ENCODE results near the gene DAAM1. TPM values are rescaled to one million over a fixed set of nuclear protein-coding genes. Genes with fewer than 3 reads are reported as not detected.

DAAM1 gene
- total and polyA plus RNA-seq, 2 donors (not counting 1 experiment from before 2014, with no cell fraction given) = 11.2 to 34.3 TPM

DNA sequence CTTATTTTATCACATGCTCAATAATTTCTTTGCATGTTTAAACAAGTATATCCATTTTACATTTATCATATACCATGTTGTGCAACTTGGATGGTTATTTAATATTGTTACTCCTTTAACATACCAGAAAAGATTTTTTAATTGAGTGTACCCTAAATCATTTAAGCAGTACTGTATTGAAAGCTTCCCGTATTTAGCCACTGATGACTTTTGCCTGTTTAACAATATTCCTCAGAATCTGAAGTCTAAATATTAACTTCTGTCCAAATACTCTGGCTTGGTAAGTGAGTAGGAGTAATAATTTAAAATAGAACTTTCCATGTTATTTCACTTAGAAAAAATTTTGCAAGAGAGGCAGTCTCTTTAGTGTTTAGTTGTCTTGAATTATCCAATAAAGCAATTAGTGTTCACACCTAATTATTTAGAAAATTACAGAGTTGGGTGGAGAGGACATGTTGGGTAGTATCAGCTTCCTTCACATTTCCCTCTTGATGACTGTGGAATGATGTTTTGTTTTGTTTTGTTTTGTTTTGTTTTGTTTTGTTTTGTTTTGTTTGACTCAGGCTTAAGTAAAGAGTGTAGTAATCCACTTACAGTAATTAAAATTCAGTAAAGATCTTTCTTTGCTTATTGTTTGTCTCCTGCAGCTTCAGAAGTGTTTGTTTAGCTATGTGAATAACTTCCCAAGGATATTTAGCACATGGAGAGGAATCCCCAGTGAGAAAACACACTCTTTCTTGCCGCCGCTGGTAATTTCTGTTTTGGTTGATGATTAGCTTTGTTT, 59.5 kb downstream of the DAAM1 start:
- H3K4me1 Mint-ChIP-seq = peaks cover 41% of the 10 kb centered on the region

GRCh38 chr14:59249029-59249428, 60.6 kb downstream of the DAAM1 start:
- no peak overlapping the region for H3K27ac Mint-ChIP-seq
- intact Hi-C loops (cut with micrococcal nuclease) = no loop called here
- WGBS (ENCODE audit: insufficient coverage) = 100% methylated on average over 6 of the region's 7 CpGs
- Histone ChIP-seq H4K20me1 (ENCODE audit: control insufficient read depth, insufficient read depth, low read length, poor library complexity, severe bottlenecking) (no peaks in the 10 kb centered on the region), H3K36me3 (replicated peaks in 1 of 2; ENCODE audit: control extremely low read depth in 1 of 2, control insufficient read depth in 1 of 2, extremely low read depth in 1 of 2, insufficient read depth in 2 of 2, low read length in 1 of 2) (no peaks in the 10 kb centered on the region), H3K4me3 (ENCODE audit: control extremely low read depth in 1 of 5, extremely low read depth in 1 of 5, insufficient read depth in 1 of 5, low read depth in 2 of 5, low read length in 4 of 5) (no peak overlapping the region), H3K4me2 (replicated peaks; ENCODE audit: low read depth, low read length, poor library complexity, severe bottlenecking) (no peak overlapping the region), H3K79me2 (ENCODE audit: control insufficient read depth, insufficient read depth, low read length) (peaks cover 31% of the 10 kb centered on the region), H3K27me3 (replicated peaks in 1 of 4; ENCODE audit: control extremely low read depth in 1 of 4, control insufficient read depth in 3 of 4, insufficient read depth in 4 of 4, low read length in 3 of 4) (no peaks in the 10 kb centered on the region), H3K9ac (ENCODE audit: low read length) (no peak overlapping the region), H2AFZ (ENCODE audit: insufficient read depth, low read depth, low read length, poor library complexity, severe bottlenecking) (no peak overlapping the region), H3K27ac (ENCODE audit: low read length in 2 of 2) (no peak overlapping the region), H3K4me1 (ENCODE audit: control insufficient read depth in 2 of 2, insufficient read depth in 2 of 2, low read length in 2 of 2) (peaks cover 19 to 20% of the 10 kb centered on the region in 2 donors), H3K9me3 (ENCODE audit: control extremely low read depth in 1 of 3, control insufficient read depth in 2 of 3, insufficient read depth in 1 of 3, low read length in 2 of 3) (no peaks in the 10 kb centered on the region)
- H3K4me3 Mint-ChIP-seq = no peak overlapping the region
- peaks cover 49% of the 10 kb centered on the region for H3K4me1 Mint-ChIP-seq
- H3K27me3 Mint-ChIP-seq = no peaks in the 10 kb centered on the region
- POLR2A ChIA-PET = no interaction called here
- ATAC-seq (ENCODE audit: low read depth) (no peak), DNase-seq (no peak)
- H3K9me3 Mint-ChIP-seq (ENCODE audit: insufficient read depth) = no peaks in the 10 kb centered on the region
- no peak for TF ChIP-seq EZH2 (IDR thresholded peaks at IDR 0.05; ENCODE audit: borderline replicate concordance, insufficient read depth, low read depth, low read length, poor library complexity, severe bottlenecking)
- TF ChIP-seq, protein P1, sequence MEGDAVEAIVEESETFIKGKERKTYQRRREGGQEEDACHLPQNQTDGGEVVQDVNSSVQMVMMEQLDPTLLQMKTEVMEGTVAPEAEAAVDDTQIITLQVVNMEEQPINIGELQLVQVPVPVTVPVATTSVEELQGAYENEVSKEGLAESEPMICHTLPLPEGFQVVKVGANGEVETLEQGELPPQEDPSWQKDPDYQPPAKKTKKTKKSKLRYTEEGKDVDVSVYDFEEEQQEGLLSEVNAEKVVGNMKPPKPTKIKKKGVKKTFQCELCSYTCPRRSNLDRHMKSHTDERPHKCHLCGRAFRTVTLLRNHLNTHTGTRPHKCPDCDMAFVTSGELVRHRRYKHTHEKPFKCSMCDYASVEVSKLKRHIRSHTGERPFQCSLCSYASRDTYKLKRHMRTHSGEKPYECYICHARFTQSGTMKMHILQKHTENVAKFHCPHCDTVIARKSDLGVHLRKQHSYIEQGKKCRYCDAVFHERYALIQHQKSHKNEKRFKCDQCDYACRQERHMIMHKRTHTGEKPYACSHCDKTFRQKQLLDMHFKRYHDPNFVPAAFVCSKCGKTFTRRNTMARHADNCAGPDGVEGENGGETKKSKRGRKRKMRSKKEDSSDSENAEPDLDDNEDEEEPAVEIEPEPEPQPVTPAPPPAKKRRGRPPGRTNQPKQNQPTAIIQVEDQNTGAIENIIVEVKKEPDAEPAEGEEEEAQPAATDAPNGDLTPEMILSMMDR (IDR thresholded peaks at IDR 0.05) = no peak
- CTCF ChIA-PET = no interaction called here

More for the DNA sequence above, 59.5 kb downstream of the DAAM1 start:
- DNase-seq (no peak), ATAC-seq (ENCODE audit: low read depth) (no peak)
- Mint-ChIP-seq H3K9me3 (ENCODE audit: insufficient read depth) (no peaks in the 10 kb centered on the region), H3K27ac (no peak overlapping the region), H3K27me3 (no peaks in the 10 kb centered on the region), H3K4me3 (no peak overlapping the region)
- Histone ChIP-seq H3K9ac (ENCODE audit: low read length) (no peak overlapping the region), H3K4me2 (replicated peaks; ENCODE audit: low read depth, low read length, poor library complexity, severe bottlenecking) (no peak overlapping the region), H3K36me3 (replicated peaks in 1 of 2; ENCODE audit: control extremely low read depth in 1 of 2, control insufficient read depth in 1 of 2, extremely low read depth in 1 of 2, insufficient read depth in 2 of 2, low read length in 1 of 2) (no peaks in the 10 kb centered on the region), H3K4me3 (ENCODE audit: control extremely low read depth in 1 of 5, extremely low read depth in 1 of 5, insufficient read depth in 1 of 5, low read depth in 2 of 5, low read length in 4 of 5) (no peak overlapping the region), H4K20me1 (ENCODE audit: control insufficient read depth, insufficient read depth, low read length, poor library complexity, severe bottlenecking) (no peaks in the 10 kb centered on the region), H3K27me3 (replicated peaks in 1 of 4; ENCODE audit: control extremely low read depth in 1 of 4, control insufficient read depth in 3 of 4, insufficient read depth in 4 of 4, low read length in 3 of 4) (no peaks in the 10 kb centered on the region), H3K9me3 (ENCODE audit: control extremely low read depth in 1 of 3, control insufficient read depth in 2 of 3, insufficient read depth in 1 of 3, low read length in 2 of 3) (no peaks in the 10 kb centered on the region), H2AFZ (ENCODE audit: insufficient read depth, low read depth, low read length, poor library complexity, severe bottlenecking) (no peak overlapping the region), H3K4me1 (ENCODE audit: control insufficient read depth in 2 of 2, insufficient read depth in 2 of 2, low read length in 2 of 2) (peaks cover 10 to 16% of the 10 kb centered on the region in 2 donors), H3K79me2 (ENCODE audit: control insufficient read depth, insufficient read depth, low read length) (peaks cover 38% of the 10 kb centered on the region), H3K27ac (ENCODE audit: low read length in 2 of 2) (no peak overlapping the region)
- TF ChIP-seq, protein P1 (IDR thresholded peaks at IDR 0.05) = no peak
- no peak for TF ChIP-seq EZH2 (IDR thresholded peaks at IDR 0.05; ENCODE audit: borderline replicate concordance, insufficient read depth, low read depth, low read length, poor library complexity, severe bottlenecking)
- intact Hi-C loops (cut with micrococcal nuclease) = no loop called here
- ChIA-PET POLR2A (no interaction called here), CTCF (no interaction called here)
- WGBS (ENCODE audit: insufficient coverage) = no CpG with 5 or more reads among the region's 3 CpGs
